Body of pancreas (tissue), 4 donors: ENCODE results near the gene APMAP. TPM values are rescaled to one million over a fixed set of nuclear protein-coding genes. Genes with fewer than 3 reads are reported as not detected.

Experiments used
- ATAC-seq: fragments of 150-250 bp; one replicate; pipeline ENCODE4 v1.9.1; 2016
- DNase-seq, 4 donors: peaks; one replicate each; pipeline ENCODE4 v3.0.0-alpha.2; 2019
- H3K27ac ChIP-seq, 4 donors: fragments of 200-600 bp; sonication (generic); 1 replicate in 3 of 4; 2 replicates in 1 of 4; pipeline versions ENCODE4 v1.5.1 to v1.6.1; 2016 to 2019; ENCODE audit warnings: mild to moderate bottlenecking in 1 of 4, mixed read lengths in 1 of 4, moderate library complexity in 1 of 4
- H3K27me3 ChIP-seq, 2 donors: fragments of 200-600 bp; sonication (generic); one replicate each; pipeline ENCODE4 v1.6.0; 2016; ENCODE audit warnings: mild to moderate bottlenecking in 1 of 2
- H3K36me3 ChIP-seq, 2 donors: fragments of 200-600 bp; sonication (generic); replicated peaks in 1 of 2; 2 replicates each; pipeline ENCODE4 v1.5.1; 2016; ENCODE audit warnings: low read depth in 2 of 2; ENCODE audit not compliant: insufficient read depth in 1 of 2
- H3K4me1 ChIP-seq: fragments of 200-600 bp; sonication (generic); one replicate; pipeline ENCODE4 v1.6.0; 2016
- H3K4me3 ChIP-seq, 2 donors: fragments of 200-600 bp; sonication (generic); 1 replicate in 1 of 2; 2 replicates in 1 of 2; pipeline ENCODE4 v1.5.1; 2016 to 2019
- H3K9me3 ChIP-seq, 3 donors: fragments of 200-600 bp; sonication (generic); 1 replicate in 2 of 3; 2 replicates in 1 of 3; pipeline ENCODE4 v1.5.1; 2016
- POLR2A ChIP-seq, 3 donors: fragments of 450-650 bp; IDR thresholded peaks; one replicate each; pipeline ENCODE4 v1.6.1; 2016; ENCODE audit warnings: antibody characterized with exemption in 3 of 3, mild to moderate bottlenecking in 2 of 3
- WGBS, 2 donors: methylation state at CpG; one replicate each; pipeline ENCODE4 v1.1.5; 2017; 5-methylcytosine and 5-hydroxymethylcytosine counted together
- intact Hi-C: fragments of 100-400 bp; cut with DNase I; formaldehyde crosslinking; loops from one replicate; pipeline ENCODE4 v1.15.1; 2023
- total RNA-seq, 2 donors: library from RNA; depleted of rRNA; stranded (reverse); fragments of >200 nt; gene quantifications; one replicate each; pipeline ENCODE4 v1.1.0, GENCODE V29; 2016
- TF ChIP-seq, protein P1 (sequence below), 7 experiments: fragments of 450-650 bp in 4 of 7; fragments of 200-600 bp in 3 of 7; sonication (generic) in 3 of 7; IDR thresholded peaks; one replicate each; pipeline ENCODE4 v1.5.1; 2016 to 2019; ENCODE audit warnings: antibody characterized with exemption in 7 of 7

APMAP gene
- total RNA-seq, 2 donors from 2014 or later, result 38.9 to 51.4 TPM

DNA sequence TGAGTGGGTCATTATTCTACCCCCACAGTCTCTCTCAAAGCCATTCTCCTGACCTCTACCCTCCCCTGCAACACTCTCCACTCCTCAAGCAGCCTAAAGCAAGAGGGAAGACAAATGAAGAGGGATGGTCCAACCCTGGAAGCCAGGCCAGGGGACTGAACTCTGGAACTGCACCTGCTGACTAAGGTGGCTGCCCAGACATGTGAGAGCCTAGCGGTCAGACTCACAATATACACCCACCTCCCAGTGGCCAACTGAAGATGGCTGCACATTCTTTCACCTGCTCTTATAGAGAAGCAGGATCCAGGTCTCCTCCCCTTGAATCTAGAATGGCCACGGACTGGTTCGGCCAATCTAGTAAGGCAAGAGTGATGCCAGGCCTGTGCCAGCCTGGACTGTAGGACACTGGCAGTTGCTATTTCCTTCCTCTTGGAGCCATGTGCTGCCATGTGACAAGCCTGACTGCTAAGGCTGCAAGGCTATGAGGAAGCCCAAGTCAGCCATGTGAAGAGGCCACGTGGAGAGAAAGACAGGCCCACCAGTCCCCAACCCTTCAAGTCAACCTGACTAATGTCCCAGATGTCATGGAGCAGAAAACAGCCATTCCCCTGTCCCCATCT lies 33.5 kb upstream of the APMAP start:
- no peaks in the 10 kb centered on the region for H3K27me3 ChIP-seq
- ATAC-seq (no peak), DNase-seq (peak in 3 of 4 donors; percentile 10 to 20 (median 13))
- peaks cover 0 to 3% of the 10 kb centered on the region in 2 donors for H3K36me3 ChIP-seq
- TF ChIP-seq, protein P1, sequence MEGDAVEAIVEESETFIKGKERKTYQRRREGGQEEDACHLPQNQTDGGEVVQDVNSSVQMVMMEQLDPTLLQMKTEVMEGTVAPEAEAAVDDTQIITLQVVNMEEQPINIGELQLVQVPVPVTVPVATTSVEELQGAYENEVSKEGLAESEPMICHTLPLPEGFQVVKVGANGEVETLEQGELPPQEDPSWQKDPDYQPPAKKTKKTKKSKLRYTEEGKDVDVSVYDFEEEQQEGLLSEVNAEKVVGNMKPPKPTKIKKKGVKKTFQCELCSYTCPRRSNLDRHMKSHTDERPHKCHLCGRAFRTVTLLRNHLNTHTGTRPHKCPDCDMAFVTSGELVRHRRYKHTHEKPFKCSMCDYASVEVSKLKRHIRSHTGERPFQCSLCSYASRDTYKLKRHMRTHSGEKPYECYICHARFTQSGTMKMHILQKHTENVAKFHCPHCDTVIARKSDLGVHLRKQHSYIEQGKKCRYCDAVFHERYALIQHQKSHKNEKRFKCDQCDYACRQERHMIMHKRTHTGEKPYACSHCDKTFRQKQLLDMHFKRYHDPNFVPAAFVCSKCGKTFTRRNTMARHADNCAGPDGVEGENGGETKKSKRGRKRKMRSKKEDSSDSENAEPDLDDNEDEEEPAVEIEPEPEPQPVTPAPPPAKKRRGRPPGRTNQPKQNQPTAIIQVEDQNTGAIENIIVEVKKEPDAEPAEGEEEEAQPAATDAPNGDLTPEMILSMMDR (IDR thresholded peaks at IDR 0.05), result no peak
- no peak for TF ChIP-seq POLR2A (IDR thresholded peaks at IDR 0.05)
- intact Hi-C loops, result no loop called here
- peaks cover 63% of the 10 kb centered on the region for H3K4me1 ChIP-seq
- no peak overlapping the region for H3K4me3 ChIP-seq
- H3K27ac ChIP-seq, result peak overlapping the region in 2 of 4 donors; percentile 22 to 57
- 84 to 88% methylated on average over 4 of the region's 4 CpGs for WGBS, 2 donors
- no peaks in the 10 kb centered on the region for H3K9me3 ChIP-seq

- intact Hi-C loops, result no loop called here
- WGBS, 2 donors, result 42 to 58% methylated on average over 8 to 13 of the region's 14 CpGs
- no peak for ATAC-seq
Measured at GRCh38 chr20:25025091-25025861, 32.7 kb upstream of the APMAP start.

GRCh38 chr20:25024171-25024570 lies 31.6 kb upstream of the APMAP start:
- peak overlapping the region in 2 of 4 donors; percentile 62 to 64 for H3K27ac ChIP-seq
- no peaks in the 10 kb centered on the region for H3K27me3 ChIP-seq
- peak in 3 of 4 donors; percentile 3 to 9 (median 7) for DNase-seq
- no peak overlapping the region for H3K4me3 ChIP-seq
- H3K9me3 ChIP-seq, result no peaks in the 10 kb centered on the region
- 98 to 100% methylated on average over 1 to 4 of the region's 4 CpGs for WGBS, 2 donors
- ATAC-seq, result no peak
- TF ChIP-seq, protein P1 (IDR thresholded peaks at IDR 0.05), result no peak
- TF ChIP-seq POLR2A (IDR thresholded peaks at IDR 0.05), result no peak
- H3K4me1 ChIP-seq, result peaks cover 73% of the 10 kb centered on the region
- no peaks in the 10 kb centered on the region for H3K36me3 ChIP-seq
- intact Hi-C loops, result no loop called here

More at GRCh38 chr20:25025091-25025861, 32.7 kb upstream of the APMAP start:
- H3K4me3 ChIP-seq, result no peak overlapping the region
- no peaks in the 10 kb centered on the region for H3K9me3 ChIP-seq
- peaks cover 63% of the 10 kb centered on the region for H3K4me1 ChIP-seq
- H3K27me3 ChIP-seq, result no peaks in the 10 kb centered on the region
- DNase-seq, result peak in 3 of 4 donors; percentile 12 to 14 (median 14)
- TF ChIP-seq, protein P1 (IDR thresholded peaks at IDR 0.05), result no peak
- TF ChIP-seq POLR2A (IDR thresholded peaks at IDR 0.05), result no peak
- H3K27ac ChIP-seq, result peak overlapping the region in 3 of 4 donors; percentile 24 to 57 (median 27)
- peaks cover 0 to 3% of the 10 kb centered on the region in 2 donors for H3K36me3 ChIP-seq

DNA sequence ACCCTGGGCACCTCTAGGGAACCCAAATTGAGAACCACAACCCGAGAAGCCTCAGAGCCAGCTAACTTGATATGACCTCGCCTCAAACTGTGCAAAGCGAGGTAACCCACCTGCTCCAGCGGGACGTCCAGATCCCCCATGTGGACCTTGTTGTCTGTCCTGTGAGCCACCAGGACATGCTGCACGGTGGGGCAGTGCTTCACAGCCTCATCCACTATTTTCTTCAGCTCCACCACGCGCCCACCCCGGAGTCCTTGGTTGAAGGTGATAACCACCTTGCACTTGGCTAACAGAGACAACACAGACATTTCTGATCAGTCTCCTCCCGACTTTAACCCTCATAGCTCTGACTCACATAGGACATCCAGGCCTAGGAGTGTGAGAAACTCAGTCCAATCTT lies 30.8 kb upstream of the APMAP start:
- no peak for ATAC-seq
- Histone ChIP-seq H3K27ac (peak overlapping the region; percentile 29 to 93 (median 63)), H3K36me3 (no peaks in the 10 kb centered on the region), H3K4me1 (peaks cover 81% of the 10 kb centered on the region), H3K9me3 (no peaks in the 10 kb centered on the region), H3K27me3 (no peaks in the 10 kb centered on the region), H3K4me3 (no peak overlapping the region)
- intact Hi-C loops, result no loop called here
- WGBS, 2 donors, result 49 to 68% methylated on average over 9 to 10 of the region's 10 CpGs
- DNase-seq, result peak in 3 of 4 donors; percentile 4 to 11 (median 8)
- TF ChIP-seq, protein P1 (IDR thresholded peaks at IDR 0.05), result no peak
- TF ChIP-seq POLR2A (IDR thresholded peaks at IDR 0.05), result no peak
